GM19238 (cell line): ENCODE measurements around the gene CNOT1.
"Not testable (repeated sequence)": the region's sequence is repeated elsewhere in the genome, so short reads cannot be mapped to it uniquely, and the experiment has no call there.

Experiments used
- DNase-seq: peaks from one replicate; pipeline ENCODE4 v3.0.0; 2011; ENCODE audit warnings: low spot score; ENCODE audit not compliant: insufficient read length

CNOT1 gene

DNA sequence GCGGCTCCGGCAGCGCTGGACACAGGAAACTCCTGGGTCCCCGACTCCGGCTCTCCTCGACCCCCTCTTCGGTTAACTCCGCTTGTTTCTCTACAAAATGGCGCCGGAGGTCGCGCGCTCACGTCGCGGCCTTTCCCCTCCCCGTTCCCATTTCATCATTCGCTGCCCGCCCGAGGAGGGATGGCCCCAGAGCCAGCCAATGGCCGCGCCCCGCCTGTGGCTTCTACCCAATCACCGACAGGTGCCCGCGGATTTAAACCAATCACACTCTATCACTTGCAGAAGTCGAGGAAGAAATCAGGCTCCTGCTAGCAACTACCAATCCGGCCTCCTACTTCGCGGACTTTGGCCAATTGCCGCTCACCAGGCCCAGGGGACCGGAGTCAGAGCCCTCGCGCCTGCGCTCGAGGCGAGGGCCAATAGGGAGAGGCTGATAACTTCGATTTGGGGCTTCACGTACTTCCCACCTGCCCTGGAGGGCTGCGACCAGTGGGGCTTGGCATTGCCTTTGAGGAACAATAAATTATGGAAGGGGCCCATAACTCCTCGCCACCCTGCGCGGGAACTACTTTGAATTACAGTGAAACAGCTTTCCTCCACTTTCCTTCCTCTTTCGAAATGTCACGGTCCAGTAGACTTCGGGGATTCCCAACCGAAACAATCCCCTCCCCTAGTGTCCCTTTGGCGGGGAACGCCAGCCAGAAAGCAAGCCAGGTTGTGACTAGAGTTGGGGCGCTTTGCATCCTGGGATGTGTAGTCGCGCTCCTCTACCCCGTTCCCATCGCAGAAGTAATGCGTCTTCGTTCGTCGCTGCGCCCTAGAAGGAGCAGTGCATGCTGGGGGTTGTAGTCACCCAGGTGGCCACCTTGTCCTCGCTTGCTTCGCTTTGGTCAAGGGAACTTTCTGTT is at the start of gene CNOT1:
Gene CNOT1 (minus strand): TSS at position 94 of the 908 bp plus-strand sequence. CDS start 30,489 bp downstream, outside the sequence.
- DNase-seq: peak; percentile 84

DNA sequence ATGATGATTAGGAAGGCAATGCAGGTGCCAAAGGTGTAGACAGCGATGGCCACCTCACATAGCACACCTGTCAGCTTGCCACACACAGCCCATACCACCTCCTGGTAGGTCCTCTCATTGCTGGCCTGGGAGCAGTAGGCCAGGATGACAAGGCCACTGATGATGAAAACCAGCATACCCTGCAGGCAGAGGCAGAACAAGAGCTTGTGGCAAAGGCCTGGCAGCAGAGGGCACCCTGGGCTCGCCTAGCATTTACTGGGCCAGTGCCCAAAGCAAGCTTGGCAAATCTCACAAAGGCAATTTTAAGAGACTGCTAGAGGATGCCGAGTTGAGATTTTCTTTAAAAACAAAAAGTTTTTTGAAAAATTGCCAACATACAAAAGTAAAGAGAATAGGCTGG is 49.1 kb upstream of the CNOT1 start:
- DNase-seq: no peak

DNA sequence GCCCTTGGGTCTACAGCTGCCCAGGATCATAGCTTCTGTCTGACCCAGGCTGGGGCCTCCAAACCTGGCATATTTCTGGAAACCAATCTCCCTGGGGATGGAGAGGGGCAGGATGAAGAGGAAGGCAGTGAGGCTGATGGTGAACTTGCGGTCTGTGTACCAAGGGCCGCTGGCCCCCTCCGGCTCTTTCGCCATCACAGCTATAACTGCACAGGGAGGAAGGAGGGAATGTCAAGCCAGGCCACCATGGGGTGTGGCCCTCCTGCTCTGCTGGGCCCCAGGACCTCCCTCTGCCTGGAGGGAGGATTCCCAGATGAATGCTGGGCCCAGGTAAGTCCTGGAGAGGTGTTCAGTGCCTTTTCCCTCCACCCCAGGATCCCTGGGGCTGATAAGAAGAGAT is 48.6 kb upstream of the CNOT1 start:
- DNase-seq: no peak

DNA sequence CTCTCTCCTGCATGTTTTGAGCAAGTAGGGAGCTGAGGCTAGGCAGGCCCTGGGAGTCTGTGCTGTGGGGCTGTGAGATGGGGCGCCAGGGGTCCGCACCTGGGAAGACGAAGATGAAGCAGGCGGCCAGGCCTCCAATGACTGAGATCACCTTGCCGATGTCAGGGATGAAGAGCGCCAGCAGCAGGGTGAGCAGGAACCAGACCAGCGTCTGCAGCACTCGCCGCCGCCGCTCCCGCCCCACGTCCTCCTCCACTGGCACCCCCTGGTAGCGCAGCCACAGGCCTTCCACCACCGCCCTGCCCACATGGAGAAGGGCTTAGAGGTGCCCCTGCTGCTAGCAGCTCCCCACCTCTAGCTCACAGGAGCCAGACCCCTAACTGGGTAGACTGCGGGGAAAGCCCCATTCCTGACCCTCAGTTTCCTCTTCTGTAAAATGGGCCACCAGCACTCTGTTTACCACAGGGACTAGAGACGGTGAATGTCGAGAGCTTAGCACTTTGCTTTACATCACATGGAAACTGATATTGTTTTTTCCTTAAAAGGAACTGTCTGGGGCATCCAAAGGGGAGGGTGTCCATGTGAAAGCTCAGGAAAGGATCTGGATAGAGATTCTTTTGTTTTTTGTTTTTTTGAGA is 41.4 kb upstream of the CNOT1 start:
- no peak for DNase-seq

DNA sequence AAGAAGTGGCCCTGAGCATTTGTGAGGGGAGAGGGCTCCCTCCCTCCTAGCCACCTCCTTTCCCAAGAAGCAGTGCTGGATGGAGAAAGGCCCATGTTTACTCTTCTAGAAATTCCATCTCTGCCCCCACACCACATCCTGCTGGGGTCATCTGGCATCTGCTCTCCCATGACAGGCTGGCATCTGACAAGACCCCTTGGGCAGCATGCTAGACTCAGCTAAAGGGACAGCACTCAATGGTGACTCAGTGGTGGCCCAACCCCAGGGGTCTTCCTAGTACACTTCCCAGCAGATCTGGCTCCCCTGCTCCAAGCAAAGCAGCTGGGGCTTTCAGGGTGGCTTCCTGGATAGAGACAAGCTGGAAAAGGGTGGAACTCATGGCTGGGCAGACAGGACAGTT is 40.6 kb upstream of the CNOT1 start:
- DNase-seq: no peak

DNA sequence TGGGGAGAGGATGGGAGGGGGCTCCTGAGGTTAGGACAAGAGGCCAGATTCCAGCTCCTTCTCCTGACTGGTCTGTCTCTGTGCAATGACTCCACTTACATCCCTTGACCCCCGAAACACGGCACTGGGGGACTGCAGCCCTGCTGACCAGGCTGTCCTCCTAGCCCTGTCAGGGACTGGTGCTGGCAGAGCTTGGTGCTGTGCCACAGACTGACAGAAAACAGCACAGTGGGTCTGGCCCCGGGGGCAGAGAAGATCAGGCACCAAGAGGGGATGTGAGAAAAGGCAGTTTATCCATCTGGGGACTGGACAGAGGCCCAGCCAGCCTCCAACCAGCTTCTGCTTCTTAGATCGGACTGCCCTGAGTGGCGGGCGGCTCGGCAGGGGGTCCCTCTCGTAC is 35.6 kb upstream of the CNOT1 start:
- DNase-seq: no peak

DNA sequence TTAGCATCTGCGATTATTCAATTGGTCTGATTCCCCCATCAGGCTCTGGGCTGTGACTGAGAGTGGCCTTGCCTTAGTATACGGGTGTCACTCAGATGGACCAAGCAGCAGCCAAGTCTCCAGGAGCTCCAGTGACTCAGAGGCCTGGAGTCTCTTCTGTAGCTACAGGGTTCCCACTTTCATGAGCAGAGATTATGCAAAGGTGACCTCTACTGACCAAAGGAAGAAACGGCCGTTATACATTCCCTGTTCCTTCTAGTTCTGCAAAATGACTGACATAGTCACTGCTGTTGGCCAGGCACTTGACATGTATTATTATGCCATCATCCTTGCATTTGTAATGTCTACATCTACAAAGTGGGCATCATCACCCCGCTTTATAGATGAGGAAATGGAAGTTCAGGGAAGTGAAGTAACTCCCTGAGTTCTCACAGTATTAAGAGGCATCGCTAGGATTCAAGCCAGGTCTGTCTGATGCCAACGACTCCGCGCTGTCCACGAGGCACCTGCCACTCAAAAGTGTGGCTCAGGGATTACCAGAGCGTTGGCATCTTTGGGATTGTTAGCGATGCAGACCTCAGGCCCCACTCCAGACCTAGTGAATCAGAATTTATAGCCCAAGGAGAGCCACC is 31.7 kb upstream of the CNOT1 start:
- DNase-seq: peak; percentile 39

DNA sequence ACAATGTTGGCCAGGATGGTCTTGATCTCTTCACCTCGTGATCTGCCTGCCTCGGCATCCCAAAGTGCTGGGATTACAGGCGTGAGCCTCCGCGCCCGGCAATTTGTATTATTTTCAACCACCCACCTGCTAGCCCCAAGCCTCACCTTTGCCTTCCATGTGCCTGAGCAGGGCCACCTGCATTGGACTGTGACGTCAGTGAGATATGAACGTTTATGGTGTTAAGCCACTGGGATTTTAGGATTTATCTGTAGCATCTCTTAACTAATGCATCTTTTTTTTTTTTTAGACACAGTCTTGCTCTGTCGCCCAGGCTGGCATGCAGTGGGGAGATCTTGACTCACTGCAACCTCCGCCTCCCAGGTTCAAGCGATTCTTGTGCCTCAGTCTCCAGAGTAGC is 30.3 kb upstream of the CNOT1 start:
- not testable (repeated sequence) for DNase-seq

DNA sequence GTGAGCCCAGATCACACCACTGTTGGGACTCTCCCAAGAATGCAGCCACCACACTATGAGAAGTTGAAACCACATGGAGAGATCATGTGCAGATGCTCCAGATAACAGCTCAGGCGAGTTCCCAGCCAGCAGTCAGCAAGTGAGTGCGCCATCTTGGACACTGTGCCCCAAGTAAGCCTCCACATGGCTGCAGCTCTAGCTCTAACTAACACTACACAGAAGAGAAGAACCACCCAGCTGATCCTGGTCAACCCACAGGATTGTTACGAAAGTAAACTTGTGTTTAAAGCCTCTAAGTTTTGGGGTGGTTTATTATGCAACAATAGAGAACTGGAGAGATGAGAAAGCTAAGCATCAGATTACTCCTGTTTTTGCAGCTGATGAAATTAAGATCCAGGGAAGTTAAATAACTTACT is 29.2 kb upstream of the CNOT1 start:
- no peak for DNase-seq

DNA sequence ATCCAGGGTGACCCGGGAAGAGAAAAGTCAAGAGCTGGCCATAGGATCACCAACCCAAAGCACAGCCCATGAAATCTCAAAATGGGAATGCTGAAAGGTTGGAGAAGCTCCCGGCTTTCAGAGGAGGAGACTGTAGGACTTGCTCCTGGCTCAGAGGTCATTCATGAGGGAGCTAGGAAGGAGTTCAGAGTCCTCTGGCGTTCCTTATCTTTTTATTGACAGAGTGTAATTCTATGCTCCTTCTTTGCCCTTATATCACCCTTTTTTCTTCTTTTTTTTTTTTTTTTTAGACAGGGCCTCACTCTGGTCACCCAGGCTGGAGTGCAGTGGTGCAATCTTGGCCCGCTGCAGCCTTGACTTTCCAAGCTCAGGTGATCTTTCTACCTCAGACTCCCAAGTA is 27.3 kb upstream of the CNOT1 start:
- DNase-seq: no peak

DNA sequence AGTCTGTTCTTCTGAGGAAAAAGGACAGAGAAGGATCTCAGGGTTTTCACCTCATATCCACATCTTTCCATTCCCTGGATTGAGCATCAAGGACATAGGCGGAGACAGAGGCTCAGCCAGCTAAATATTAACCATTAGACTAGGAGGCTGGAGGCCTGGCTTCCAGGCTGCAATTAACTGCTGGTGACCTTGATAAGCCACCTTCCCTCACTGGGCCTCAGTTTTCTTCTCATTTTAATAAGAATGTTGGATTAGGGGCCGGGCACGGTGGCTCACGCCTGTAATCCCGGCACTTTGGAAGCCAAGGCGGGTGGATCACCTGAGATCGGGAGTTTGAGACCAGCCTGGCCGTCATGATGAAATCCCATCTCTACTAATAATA is 25.6 kb upstream of the CNOT1 start:
- no peak for DNase-seq

DNA sequence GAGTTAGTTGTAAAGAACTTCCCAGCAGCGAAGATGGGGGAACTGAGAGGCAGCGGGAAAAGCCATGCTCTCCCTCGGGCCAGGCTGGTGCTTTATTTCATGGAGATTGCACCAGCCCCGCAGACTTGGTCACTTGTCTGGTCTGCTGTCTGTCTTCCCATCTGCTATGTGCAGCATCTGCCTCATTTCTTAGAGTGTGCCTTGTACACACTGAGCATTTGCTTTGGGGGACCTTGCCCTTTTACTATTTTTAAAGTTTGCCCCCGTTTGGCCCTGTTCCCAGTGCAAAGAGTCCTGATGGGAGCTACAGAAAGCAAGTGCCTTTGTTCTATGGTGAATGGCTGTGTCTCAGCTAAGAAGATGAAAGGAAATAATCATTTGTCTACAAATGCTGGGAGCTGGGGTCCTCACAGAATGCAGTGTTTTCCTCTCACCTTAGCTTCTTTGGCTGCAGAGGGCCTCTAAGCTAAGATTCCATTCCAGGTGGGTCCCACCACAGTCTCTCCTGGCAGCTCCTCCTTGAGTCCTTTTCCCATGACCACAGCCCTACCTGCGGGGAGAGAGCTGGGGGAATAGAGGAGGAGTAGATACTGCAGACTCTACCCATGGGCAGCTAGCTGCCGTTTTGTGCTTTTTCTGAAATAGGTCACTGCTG is 25.1 kb upstream of the CNOT1 start:
- DNase-seq: no peak

DNA sequence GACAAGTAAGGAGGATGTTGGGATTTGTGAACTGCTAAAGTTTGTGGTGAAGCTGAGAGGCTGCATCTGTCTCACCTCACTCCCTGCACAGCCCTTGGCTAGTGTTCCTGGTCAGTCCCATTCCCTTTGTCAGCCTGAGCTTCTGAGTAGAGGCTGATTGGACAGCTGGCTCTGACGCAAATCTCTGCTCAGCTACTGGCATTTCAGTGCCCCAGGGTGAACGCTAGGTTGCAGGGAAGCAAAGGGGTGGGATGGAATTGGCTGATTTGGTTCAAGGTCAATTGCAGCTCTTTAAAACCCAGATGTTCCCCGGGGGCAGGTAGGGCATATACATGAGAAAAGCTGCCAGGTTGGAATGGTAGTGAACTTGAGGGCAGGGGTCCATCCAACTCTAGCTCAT is 23.1 kb upstream of the CNOT1 start:
- DNase-seq: no peak

DNA sequence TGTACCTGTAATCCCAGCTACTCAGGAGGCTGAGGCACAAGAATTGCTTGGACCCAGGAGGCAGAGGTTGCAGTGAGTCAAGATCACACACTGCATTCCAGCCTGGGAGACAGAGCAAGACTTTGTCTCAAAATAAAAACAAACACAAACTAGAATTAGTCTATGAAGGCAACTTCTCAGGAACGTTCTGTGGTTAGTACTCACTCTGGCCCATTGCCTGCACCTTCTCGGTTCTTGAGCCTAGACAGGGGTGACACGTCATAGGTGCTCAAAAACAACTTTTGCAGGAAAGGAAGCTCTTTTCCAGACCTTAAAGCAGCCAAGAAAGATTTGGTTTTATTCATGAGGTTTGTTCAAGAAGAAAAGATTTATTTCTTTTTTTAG is 22.3 kb upstream of the CNOT1 start:
- DNase-seq: no peak

DNA sequence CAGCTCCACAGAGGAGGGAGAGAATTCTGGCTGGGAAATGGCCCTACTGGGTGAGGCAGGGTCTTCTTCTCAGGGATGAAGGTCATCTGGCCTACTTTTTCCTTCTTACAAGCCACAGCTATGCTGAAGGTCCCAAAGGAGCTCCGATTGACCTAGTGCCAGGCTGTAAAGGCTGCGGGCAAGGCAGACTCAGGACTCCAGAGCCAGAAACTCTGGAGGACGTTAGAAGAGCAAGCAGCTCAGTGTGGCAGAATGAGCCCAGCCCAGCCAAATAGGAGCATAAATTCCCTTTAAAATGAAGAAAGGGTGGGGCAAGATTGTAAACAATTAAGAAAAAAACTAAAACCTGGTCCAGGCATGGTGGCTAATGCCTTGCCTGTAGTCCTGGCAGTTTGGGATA is 20.1 kb upstream of the CNOT1 start:
- DNase-seq: no peak

DNA sequence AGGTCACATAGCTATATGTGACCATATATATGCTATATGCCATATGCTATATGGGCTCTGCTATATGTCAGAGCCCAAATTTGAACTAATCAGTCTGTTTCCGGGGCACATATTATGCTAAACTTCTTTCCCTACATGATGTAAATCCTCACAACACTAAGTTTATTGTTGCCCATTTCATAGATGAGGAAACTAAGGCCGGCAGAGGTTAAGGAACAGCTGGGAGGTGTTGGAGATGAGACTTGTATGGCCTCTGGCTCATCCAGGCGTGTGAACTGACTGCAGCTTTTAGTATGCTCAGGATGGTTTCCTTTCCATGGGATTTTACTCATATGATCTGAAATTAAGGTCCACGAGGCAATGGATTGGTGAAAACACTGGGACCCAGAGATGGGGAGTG is 17.5 kb upstream of the CNOT1 start:
- DNase-seq: no peak

DNA sequence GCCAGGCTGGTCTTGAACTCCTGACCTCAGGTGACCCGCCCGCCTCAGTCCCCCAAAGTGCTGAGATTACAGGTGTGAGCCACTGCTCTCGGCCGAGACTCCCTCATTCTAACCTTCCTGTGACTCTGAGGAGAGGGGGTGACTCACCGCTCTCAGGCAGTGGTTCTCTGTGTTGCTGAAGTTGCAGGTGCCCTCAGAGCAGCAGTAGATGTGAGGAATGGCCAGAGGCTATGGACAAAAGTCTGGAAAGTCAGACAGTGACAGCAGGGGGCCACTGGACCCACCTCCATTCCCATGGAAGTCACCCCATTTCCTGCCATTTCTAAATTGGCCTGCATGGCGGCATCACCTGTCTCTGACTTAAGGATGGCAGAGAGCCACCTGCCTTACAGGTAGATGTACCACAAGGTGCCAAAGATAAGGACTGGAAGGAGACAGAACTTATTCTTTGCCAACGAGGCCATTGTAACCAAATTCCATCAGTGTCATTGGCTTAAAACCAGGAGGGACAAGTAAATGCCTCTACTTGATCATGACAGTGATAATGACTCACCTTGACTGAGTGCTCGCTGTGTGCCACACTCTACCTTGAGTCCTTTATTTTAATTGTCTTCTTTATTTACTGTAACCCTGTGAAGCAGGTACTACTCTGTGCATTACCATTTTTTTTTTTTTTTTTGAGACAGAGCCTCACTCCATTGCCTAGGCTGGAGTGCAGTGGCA is 15.3 kb upstream of the CNOT1 start:
- no peak for DNase-seq

DNA sequence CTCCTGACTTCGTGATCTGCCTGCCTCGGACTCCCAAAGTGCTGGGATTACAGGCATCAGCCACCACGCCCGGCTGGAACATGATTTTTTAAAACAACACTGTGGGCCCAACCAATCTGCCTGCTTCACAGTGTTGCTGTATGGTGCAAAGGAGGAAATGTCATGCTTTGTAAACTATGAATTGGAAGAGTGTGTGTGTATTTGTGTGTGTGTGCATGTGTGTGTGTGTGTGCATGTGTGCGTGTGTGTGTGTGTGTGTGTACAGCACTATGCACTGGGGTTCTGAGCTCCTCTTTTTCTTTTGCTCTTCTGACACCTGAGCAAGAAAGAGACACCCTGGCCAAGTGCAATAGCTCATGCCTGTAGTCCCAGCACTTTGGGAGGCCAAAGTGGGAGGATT is 14.5 kb upstream of the CNOT1 start:
- DNase-seq: no peak

DNA sequence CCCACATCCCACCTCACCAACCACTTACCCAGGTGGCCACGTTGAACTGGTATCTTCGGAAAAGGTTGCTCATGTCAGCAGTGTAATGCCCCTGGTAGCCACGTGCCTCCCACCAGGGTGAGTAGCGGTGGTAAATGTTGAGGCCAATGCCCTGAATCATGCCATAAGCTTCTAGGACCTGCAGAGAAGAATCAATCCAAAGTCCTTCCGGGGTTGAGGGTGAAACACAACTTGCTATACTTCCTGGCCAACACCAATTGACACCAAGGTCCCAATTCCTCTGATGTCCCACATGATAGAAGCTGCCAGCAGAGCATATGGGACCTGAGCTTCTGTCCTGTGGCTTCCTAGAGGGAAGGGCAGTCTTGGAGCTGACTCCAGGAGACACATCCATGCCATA is 11.3 kb upstream of the CNOT1 start:
- no peak for DNase-seq

DNA sequence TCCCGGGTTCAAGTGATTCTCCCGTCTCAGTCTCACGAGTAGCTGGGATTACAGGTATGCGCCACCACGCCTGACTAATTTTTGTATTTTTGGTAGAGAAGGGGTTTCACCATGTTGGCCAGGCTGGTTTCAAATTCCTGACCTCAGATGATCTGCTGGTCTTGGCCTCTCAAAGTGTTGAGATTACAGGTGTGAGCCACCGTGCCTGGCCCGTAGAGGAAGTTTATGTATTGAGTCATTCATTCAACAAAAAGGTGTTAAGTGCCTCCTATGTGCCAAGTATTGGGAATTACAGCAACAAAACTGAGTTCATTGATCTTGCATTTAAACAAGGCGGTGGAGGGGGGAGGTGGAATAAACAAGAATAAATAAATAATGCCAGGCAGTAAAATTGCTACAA is 10.2 kb upstream of the CNOT1 start:
- no peak for DNase-seq

DNA sequence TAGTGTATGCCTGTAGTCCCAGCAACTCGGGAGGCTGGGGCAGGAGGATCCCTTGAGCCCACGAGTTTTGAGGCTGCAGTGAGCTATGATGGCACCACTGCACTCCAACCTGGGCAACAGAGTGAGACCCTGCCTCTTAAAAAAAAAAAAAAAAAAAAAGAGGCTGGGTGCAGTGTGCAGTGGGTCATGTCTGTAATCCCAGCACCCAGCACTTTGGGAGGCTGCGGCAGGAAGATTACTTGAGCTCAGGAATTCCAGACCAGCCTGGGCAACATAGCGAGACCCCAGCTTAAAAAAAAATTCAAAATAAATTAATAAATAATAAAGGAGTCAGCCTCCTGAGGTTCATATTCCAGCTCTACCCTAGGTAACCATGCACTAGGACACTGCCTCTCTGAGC is 9.6 kb upstream of the CNOT1 start:
- no peak for DNase-seq
